Parathyroid adenoma (tissue), 2 donors: ENCODE data around the gene IPO7.
"Not testable (repeated sequence)": the region's sequence is repeated elsewhere in the genome, so short reads cannot be mapped to it uniquely, and the experiment has no call there.

ENCODE experiments used
- H2AFZ ChIP-seq: fragments of 300-600 bp; sonication (generic); one replicate; pipeline ENCODE4 v1.7.0; 2017; ENCODE audit warnings: antibody characterized with exemption, mild to moderate bottlenecking
- H3K27ac ChIP-seq: fragments of 300-600 bp; sonication (generic); one replicate; pipeline ENCODE4 v1.7.0; 2017
- H3K27me3 ChIP-seq: fragments of 300-600 bp; sonication (generic); one replicate; pipeline ENCODE4 v1.7.0; 2017; ENCODE audit warnings: low read length; ENCODE audit not compliant: control insufficient read depth, insufficient read depth
- H3K36me3 ChIP-seq: fragments of 300-600 bp; sonication (generic); one replicate; pipeline ENCODE4 v1.7.0; 2017; ENCODE audit warnings: low read length; ENCODE audit not compliant: control insufficient read depth, insufficient read depth
- H3K4me1 ChIP-seq: fragments of 300-600 bp; sonication (generic); one replicate; pipeline ENCODE4 v1.7.0; 2017; ENCODE audit warnings: control low read depth
- H3K4me2 ChIP-seq: fragments of 300-600 bp; sonication (generic); one replicate; pipeline ENCODE4 v1.7.0; 2017; ENCODE audit warnings: low read length
- H3K4me3 ChIP-seq: fragments of 300-600 bp; sonication (generic); one replicate; pipeline ENCODE4 v1.7.0; 2017; ENCODE audit warnings: low read depth, low read length
- H3K79me2 ChIP-seq: fragments of 300-600 bp; sonication (generic); one replicate; pipeline ENCODE4 v1.7.0; 2017; ENCODE audit warnings: control low read depth
- H3K9ac ChIP-seq: fragments of 300-600 bp; sonication (generic); one replicate; pipeline ENCODE4 v1.7.0; 2017; ENCODE audit warnings: mild to moderate bottlenecking
- H3K9me3 ChIP-seq: fragments of 300-600 bp; sonication (generic); one replicate; pipeline ENCODE4 v1.7.0; 2017; ENCODE audit warnings: low read length; ENCODE audit not compliant: control insufficient read depth
- CTCF ChIP-seq: fragments of 300-600 bp; sonication (generic); IDR thresholded peaks from one replicate; pipeline ENCODE4 v1.7.0; 2017; ENCODE audit warnings: antibody characterized with exemption, mild to moderate bottlenecking
- donor health status: primary hyperparathyroidism.

Gene IPO7

GRCh38 chr11:9384535-9385326, at the start of gene IPO7:
Gene IPO7, plus strand, starts transcription at chr11:9384652. Its CDS starts 112 bp downstream, at chr11:9384764.
- peak within 1 kb of the TSS; percentile 42 for H3K9ac ChIP-seq
- peaks cover 17% of the 10 kb centered on the region for H3K79me2 ChIP-seq
- H3K4me3 ChIP-seq, result peak within 1 kb of the TSS; percentile 77
- no peaks in the 10 kb centered on the region for H3K4me1 ChIP-seq
- H2AFZ ChIP-seq, result peak within 1 kb of the TSS; percentile 79
- peak within 1 kb of the TSS; percentile 89 for H3K27ac ChIP-seq
- H3K27me3 ChIP-seq, result no peaks in the 10 kb centered on the region
- H3K9me3 ChIP-seq, result no peaks in the 10 kb centered on the region
- TF ChIP-seq CTCF, result peak; percentile 17
- no peaks in the 10 kb centered on the region for H3K36me3 ChIP-seq
- H3K4me2 ChIP-seq, result peak within 1 kb of the TSS; percentile 66

GRCh38 chr11:9341638-9342178, 42.7 kb upstream of the IPO7 start:
- no peak overlapping the region for H2AFZ ChIP-seq
- H3K9me3 ChIP-seq, result no peaks in the 10 kb centered on the region
- no peak overlapping the region for H3K9ac ChIP-seq
- no peaks in the 10 kb centered on the region for H3K27me3 ChIP-seq
- H3K4me2 ChIP-seq, result no peak overlapping the region
- no peak for TF ChIP-seq CTCF
- no peak overlapping the region for H3K4me3 ChIP-seq
- H3K27ac ChIP-seq, result no peak overlapping the region
- H3K4me1 ChIP-seq, result no peaks in the 10 kb centered on the region
- H3K36me3 ChIP-seq, result no peaks in the 10 kb centered on the region
- no peaks in the 10 kb centered on the region for H3K79me2 ChIP-seq

GRCh38 chr11:9344061-9344680, 40.3 kb upstream of the IPO7 start:
- no peak overlapping the region for H3K9ac ChIP-seq
- peak overlapping the region; percentile 61 for H2AFZ ChIP-seq
- H3K4me2 ChIP-seq, result no peak overlapping the region
- no peak overlapping the region for H3K4me3 ChIP-seq
- no peaks in the 10 kb centered on the region for H3K79me2 ChIP-seq
- H3K36me3 ChIP-seq, result no peaks in the 10 kb centered on the region
- H3K9me3 ChIP-seq, result no peaks in the 10 kb centered on the region
- H3K27ac ChIP-seq, result no peak overlapping the region
- no peaks in the 10 kb centered on the region for H3K4me1 ChIP-seq
- no peak for TF ChIP-seq CTCF
- no peaks in the 10 kb centered on the region for H3K27me3 ChIP-seq

DNA sequence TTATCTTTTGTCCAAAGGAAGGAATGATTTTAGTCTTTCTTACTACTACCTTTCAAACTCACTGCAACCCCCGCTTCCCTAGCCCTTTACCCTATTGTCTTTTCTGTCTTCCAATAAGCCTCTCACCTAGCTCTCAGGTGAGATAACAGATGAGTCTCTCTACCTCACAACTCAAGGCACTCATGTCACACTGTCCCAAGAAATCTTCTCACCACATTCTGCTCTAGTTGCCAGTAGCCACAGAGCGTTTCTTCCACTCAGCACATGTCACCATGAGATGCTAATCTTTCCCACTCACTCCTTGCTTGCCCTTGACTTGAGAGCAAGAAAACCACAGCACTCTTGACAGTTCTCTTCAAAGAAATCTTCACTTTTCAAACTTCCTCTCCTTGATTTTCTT, 37.4 kb upstream of the IPO7 start:
- H3K36me3 ChIP-seq, result no peaks in the 10 kb centered on the region
- H3K4me3 ChIP-seq, result no peak overlapping the region
- no peak overlapping the region for H3K4me2 ChIP-seq
- no peaks in the 10 kb centered on the region for H3K27me3 ChIP-seq
- no peak for TF ChIP-seq CTCF
- no peaks in the 10 kb centered on the region for H3K9me3 ChIP-seq
- H3K4me1 ChIP-seq, result no peaks in the 10 kb centered on the region
- no peak overlapping the region for H2AFZ ChIP-seq
- H3K27ac ChIP-seq, result no peak overlapping the region
- H3K79me2 ChIP-seq, result no peaks in the 10 kb centered on the region
- H3K9ac ChIP-seq, result no peak overlapping the region

DNA sequence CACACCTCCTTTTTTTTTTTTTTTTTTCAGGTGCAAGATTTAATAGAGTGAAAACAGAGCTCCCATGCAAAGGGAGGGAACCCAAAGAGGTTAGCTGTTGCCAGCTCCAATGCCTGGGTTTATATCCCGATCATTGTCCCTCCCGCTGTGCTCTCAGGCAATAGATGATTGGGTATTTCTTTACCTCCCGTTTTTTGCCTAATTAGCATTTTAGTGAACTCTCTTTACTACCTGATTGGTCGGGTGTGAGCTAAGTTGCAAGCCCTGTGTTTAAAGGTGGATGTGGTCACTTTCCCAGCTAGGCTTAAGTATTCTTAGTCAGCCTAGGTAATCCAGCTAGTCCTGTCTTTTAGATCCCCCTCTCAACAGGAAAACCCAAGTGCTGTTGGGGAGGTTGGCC, 36.7 kb upstream of the IPO7 start:
- H3K79me2 ChIP-seq, H2AFZ ChIP-seq, H3K27me3 ChIP-seq, H3K36me3 ChIP-seq, H3K4me1 ChIP-seq, H3K4me3 ChIP-seq, H3K9ac ChIP-seq, H3K4me2 ChIP-seq, H3K9me3 ChIP-seq, H3K27ac ChIP-seq: not testable (repeated sequence)
